ENCODE data around the gene PTPRN2.

GRCh38 chr7:157932498-157933218 lies 655.0 kb downstream of the PTPRN2 start:
- TF ChIP-seq EZH2 (IDR thresholded peaks at IDR 0.05; ENCODE audit: borderline replicate concordance, low read length) (no peak), CTCF (conservative IDR thresholded peaks at IDR 0.05 in 1 of 2, IDR thresholded peaks at IDR 0.05 in 1 of 2; ENCODE audit: extremely low read depth in 1 of 2, insufficient read depth in 1 of 2, low read depth in 1 of 2, low read length in 2 of 2) (no peak)

All from mammary epithelial cell (primary cell).